CD4-positive, alpha-beta memory T cell (primary cell): ENCODE measurements around the gene CDC20. TPM values are rescaled to one million over a fixed set of nuclear protein-coding genes. Genes with fewer than 3 reads are reported as not detected.

Experiments
- CTCF ChIA-PET: fragments of 350-600 bp; sonication (Branson Sonifier 250); formaldehyde crosslinking; loops from one replicate; lab custom pipeline; 2021; ENCODE audit warnings: inconsistent platforms; ENCODE audit not compliant: partially characterized antibody; lab: Charles Lee
- POLR2A ChIA-PET: fragments of 350-600 bp; sonication (Branson Sonifier 250); formaldehyde crosslinking; loops from one replicate; lab custom pipeline; 2021; ENCODE audit not compliant: partially characterized antibody; lab: Charles Lee
- DNase-seq, 5 donors: peaks; one replicate each; pipeline versions ENCODE4 v3.0.0 to v3.0.0-alpha.2; 2020 to 2022; ENCODE audit warnings: mixed read lengths in 1 of 5
- H3K27ac ChIP-seq: one replicate; pipeline ENCODE4 v1.7.0; 2013; ENCODE audit warnings: low read depth, low read length
- H3K27me3 ChIP-seq: 2 replicates; pipeline ENCODE4 v1.7.0; 2013; ENCODE audit warnings: mild to moderate bottlenecking, low read length, moderate library complexity; ENCODE audit not compliant: insufficient read depth
- H3K36me3 ChIP-seq: 2 replicates; pipeline ENCODE4 v1.7.0; 2013; ENCODE audit warnings: mild to moderate bottlenecking, low read length, moderate library complexity; ENCODE audit not compliant: insufficient read depth
- H3K4me1 ChIP-seq: 2 replicates; pipeline ENCODE4 v1.7.0; 2013; ENCODE audit warnings: mild to moderate bottlenecking, low read length, moderate library complexity; ENCODE audit not compliant: insufficient read depth
- H3K4me3 ChIP-seq, 2 donors: one replicate each; pipeline ENCODE4 v1.7.0; 2013; ENCODE audit warnings: low read length in 2 of 2, mild to moderate bottlenecking in 1 of 2
- H3K9me3 ChIP-seq, 2 donors: one replicate each; pipeline ENCODE4 v1.7.0; 2013; ENCODE audit warnings: low read length in 2 of 2, control low read depth in 1 of 2; ENCODE audit not compliant: control insufficient read depth in 1 of 2
- H3K27ac Mint-ChIP-seq, 7 donors: one replicate each; pipeline ENCODE4 v1.8.0; 2020 to 2021; ENCODE audit warnings: mixed read lengths in 7 of 7, mild to moderate bottlenecking in 6 of 7, inconsistent platforms in 3 of 7, moderate library complexity in 3 of 7
- H3K27me3 Mint-ChIP-seq, 2 donors: one replicate each; pipeline ENCODE4 v1.8.0; 2020 to 2021; ENCODE audit warnings: mixed read lengths in 2 of 2
- H3K36me3 Mint-ChIP-seq, 2 donors: one replicate each; pipeline ENCODE4 v1.8.0; 2020 to 2021; ENCODE audit warnings: mixed read lengths in 2 of 2, inconsistent platforms in 1 of 2, mild to moderate bottlenecking in 1 of 2
- H3K4me1 Mint-ChIP-seq, 4 donors: one replicate each; pipeline ENCODE4 v1.8.0; 2020 to 2021; ENCODE audit warnings: mixed read lengths in 4 of 4, mild to moderate bottlenecking in 1 of 4
- H3K4me3 Mint-ChIP-seq, 8 donors: one replicate each; pipeline ENCODE4 v1.8.0; 2020 to 2021; ENCODE audit warnings: mixed read lengths in 8 of 8, mild to moderate bottlenecking in 7 of 8, moderate library complexity in 6 of 8, inconsistent platforms in 3 of 8
- H3K9me3 Mint-ChIP-seq, 8 donors: one replicate each; pipeline ENCODE4 v1.8.0; 2020 to 2021; ENCODE audit warnings: mixed read lengths in 8 of 8, mild to moderate bottlenecking in 5 of 8, inconsistent platforms in 3 of 8, moderate library complexity in 1 of 8
- intact Hi-C: fragments of 100-400 bp; cut with micrococcal nuclease; formaldehyde crosslinking; loops from one replicate; pipeline ENCODE4 v1.15.1; 2023
- polyA plus RNA-seq, 2 donors: library from polyadenylated mRNA; unstranded; fragments of 300-500 nt; fragmentation: Illumina TruSeq; gene quantifications; one replicate each; pipeline ENCODE4 v1.2.3, GENCODE V29; 2021
- total RNA-seq, 2 experiments: library from RNA; stranded (reverse); gene quantifications; one replicate each; pipeline ENCODE4 v1.2.3, GENCODE V29; 2021

CDC20 gene
- total and polyA plus RNA-seq, 4 experiments from 2014 or later: 0.14 to 0.32 TPM; not detected in 2

DNA sequence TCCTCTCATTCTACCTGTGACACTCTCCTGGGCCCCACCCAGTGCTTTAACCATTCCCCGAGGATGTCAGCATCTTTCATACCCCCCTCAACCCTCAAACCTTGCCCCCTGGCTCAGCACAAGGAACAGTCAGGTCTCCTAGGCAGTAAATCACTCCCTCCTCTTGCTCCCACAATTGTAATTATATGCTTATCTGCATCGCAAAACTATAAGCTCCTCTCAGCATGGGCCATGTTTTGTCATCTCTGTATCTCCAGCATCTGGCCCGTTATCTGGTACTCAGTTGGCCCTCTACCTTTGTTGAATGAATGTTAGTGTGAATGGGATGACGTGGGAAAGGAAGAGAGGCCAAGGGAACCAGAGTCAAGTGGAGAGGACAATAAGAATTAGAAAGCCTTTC, 11.8 kb downstream of the CDC20 start:
- Mint-ChIP-seq H3K4me1 (peaks cover 19 to 45% (median 34%) of the 10 kb centered on the region in 4 donors), H3K4me3 (peak overlapping the region in 3 of 8 donors; percentile 28 to 59 (median 55)), H3K27ac (peak overlapping the region in 5 of 7 donors; percentile 9 to 86 (median 69)), H3K27me3 (no peaks in the 10 kb centered on the region), H3K36me3 (peaks cover 0 to 20% of the 10 kb centered on the region in 2 donors), H3K9me3 (no peaks in the 10 kb centered on the region)
- Histone ChIP-seq H3K27ac (no peak overlapping the region), H3K9me3 (no peaks in the 10 kb centered on the region), H3K4me1 (peaks cover 23% of the 10 kb centered on the region), H3K36me3 (no peaks in the 10 kb centered on the region), H3K27me3 (no peaks in the 10 kb centered on the region), H3K4me3 (no peak overlapping the region)
- no peak for DNase-seq
- intact Hi-C loops: no loop called here
- ChIA-PET CTCF (interaction anchor here (0.7 to 1.1 kb wide), 2 partner anchors 18 to 43 kb away, joined by 3 read pairs; no protein-coding TSS in a partner anchor), POLR2A (interaction anchor here (1.2 to 2.4 kb wide), 2 partner anchors 12 to 20 kb away, joined by 3 to 10 read pairs; partner anchors contain the start of gene CDC20)

DNA sequence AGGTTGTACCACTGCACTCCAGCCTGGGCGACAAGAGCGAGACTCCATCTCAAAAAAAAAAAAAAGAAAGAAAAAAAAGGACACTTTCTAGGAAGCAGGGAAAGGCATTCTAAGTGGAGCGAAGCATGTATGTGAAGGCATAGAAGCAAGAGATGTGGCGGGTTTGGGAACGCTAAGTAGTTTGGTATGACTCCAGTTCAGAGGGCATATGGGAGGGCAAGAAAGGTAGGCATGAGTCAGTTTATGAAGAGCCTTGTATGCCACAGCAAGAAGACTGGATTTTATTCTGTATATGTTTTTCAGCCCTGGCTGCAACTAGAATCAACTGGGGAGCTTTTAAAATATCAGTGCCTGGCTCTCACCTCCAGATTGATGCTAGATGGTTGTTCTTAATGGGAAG, 13.4 kb downstream of the CDC20 start:
- no peak overlapping the region for H3K27ac Mint-ChIP-seq
- intact Hi-C loops: no loop called here
- Histone ChIP-seq H3K27ac (no peak overlapping the region), H3K4me3 (no peak overlapping the region), H3K4me1 (peaks cover 7% of the 10 kb centered on the region), H3K36me3 (no peaks in the 10 kb centered on the region), H3K27me3 (no peaks in the 10 kb centered on the region), H3K9me3 (no peaks in the 10 kb centered on the region)
- peaks cover 0 to 13% of the 10 kb centered on the region in 2 donors for H3K36me3 Mint-ChIP-seq
- peaks cover 16 to 31% (median 22%) of the 10 kb centered on the region in 4 donors for H3K4me1 Mint-ChIP-seq
- no peak for DNase-seq
- H3K9me3 Mint-ChIP-seq: no peaks in the 10 kb centered on the region
- no peak overlapping the region for H3K4me3 Mint-ChIP-seq
- H3K27me3 Mint-ChIP-seq: no peaks in the 10 kb centered on the region
- POLR2A ChIA-PET: interaction anchor here (0.6 to 0.9 kb wide), 2 partner anchors 23 to 42 kb away, joined by 3 read pairs; no protein-coding TSS in a partner anchor
- CTCF ChIA-PET: interaction anchor here (0.8 kb wide), 1 partner anchor 14 kb away, joined by 3 read pairs; the partner anchor contains the start of gene CDC20

GRCh38 chr1:43373066-43373940, 14.5 kb downstream of the CDC20 start:
- Mint-ChIP-seq H3K4me3 (no peak overlapping the region), H3K36me3 (peaks cover 0 to 9% of the 10 kb centered on the region in 2 donors), H3K4me1 (peaks cover 12 to 26% (median 18%) of the 10 kb centered on the region in 4 donors), H3K27me3 (no peaks in the 10 kb centered on the region), H3K27ac (no peak overlapping the region), H3K9me3 (no peaks in the 10 kb centered on the region)
- Histone ChIP-seq H3K4me3 (no peak overlapping the region), H3K9me3 (no peaks in the 10 kb centered on the region), H3K36me3 (no peaks in the 10 kb centered on the region), H3K27ac (no peak overlapping the region), H3K4me1 (peaks cover 7% of the 10 kb centered on the region), H3K27me3 (no peaks in the 10 kb centered on the region)
- no peak for DNase-seq
- intact Hi-C loops: no loop called here
- CTCF ChIA-PET: interaction anchor here (0.8 kb wide), 2 partner anchors 15 to 147 kb away, joined by 3 to 4 read pairs; partner anchors contain the start of gene CDC20
- POLR2A ChIA-PET: interaction anchor here (0.9 kb wide), 1 partner anchor 41 kb away, joined by 3 read pairs; no protein-coding TSS in a partner anchor

- intact Hi-C loops: no loop called here
- Mint-ChIP-seq H3K4me3 (no peak overlapping the region), H3K27me3 (no peaks in the 10 kb centered on the region), H3K4me1 (peaks cover 0 to 8% (median 4%) of the 10 kb centered on the region in 4 donors), H3K36me3 (peaks cover 0 to 25% of the 10 kb centered on the region in 2 donors), H3K9me3 (no peaks in the 10 kb centered on the region), H3K27ac (peak overlapping the region in 4 of 7 donors; percentile 4 to 32 (median 17))
- no peaks in the 10 kb centered on the region for H3K36me3 ChIP-seq
- H3K4me1 ChIP-seq: no peaks in the 10 kb centered on the region
- H3K9me3 ChIP-seq: no peaks in the 10 kb centered on the region
- no peak overlapping the region for H3K27ac ChIP-seq
- DNase-seq: no peak
- no peak overlapping the region for H3K4me3 ChIP-seq
- POLR2A ChIA-PET: interaction anchor here (0.7 to 3.4 kb wide), 6 partner anchors 8 to 16 kb away, joined by 3 to 17 read pairs (median 4); partner anchors contain the start of genes ELOVL1, MED8 and SZT2
- H3K27me3 ChIP-seq: no peaks in the 10 kb centered on the region
- CTCF ChIA-PET: no interaction called here
Measured at GRCh38 chr1:43376723-43377235, 18.0 kb downstream of the CDC20 start.

DNA sequence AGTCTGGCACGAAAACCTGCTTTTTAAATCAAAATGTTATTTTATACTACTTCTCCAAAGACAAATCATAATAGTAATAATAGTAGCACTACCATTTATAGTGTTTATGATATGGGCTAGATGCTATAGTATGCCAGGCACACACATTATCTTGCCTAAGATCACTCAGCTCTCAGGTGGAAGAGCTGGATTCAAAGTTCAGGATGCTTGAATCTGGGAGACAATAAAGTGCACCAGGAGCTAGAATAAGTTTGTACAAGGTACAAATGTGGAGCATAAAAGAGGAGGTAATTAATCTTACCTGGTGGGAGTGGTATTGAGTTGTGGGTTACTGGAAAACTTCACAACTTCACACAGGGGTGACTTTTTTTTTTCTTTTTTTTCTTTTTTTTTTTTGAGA, 19.1 kb downstream of the CDC20 start:
- Mint-ChIP-seq H3K27ac (no peak overlapping the region), H3K4me3 (no peak overlapping the region), H3K4me1 (peaks cover 0 to 10% (median 4%) of the 10 kb centered on the region in 4 donors), H3K9me3 (no peaks in the 10 kb centered on the region), H3K36me3 (peaks cover 7 to 29% of the 10 kb centered on the region in 2 donors), H3K27me3 (no peaks in the 10 kb centered on the region)
- intact Hi-C loops: no loop called here
- H3K27ac ChIP-seq: no peak overlapping the region
- H3K4me1 ChIP-seq: no peaks in the 10 kb centered on the region
- ChIA-PET POLR2A (interaction anchor here (1.6 to 3.4 kb wide), 3 partner anchors 10 to 11 kb away, joined by 4 to 17 read pairs (median 4); partner anchors contain the start of gene ELOVL1), CTCF (no interaction called here)
- H3K4me3 ChIP-seq: no peak overlapping the region
- no peak for DNase-seq
- no peaks in the 10 kb centered on the region for H3K27me3 ChIP-seq
- H3K36me3 ChIP-seq: peaks cover 5% of the 10 kb centered on the region
- no peaks in the 10 kb centered on the region for H3K9me3 ChIP-seq

DNA sequence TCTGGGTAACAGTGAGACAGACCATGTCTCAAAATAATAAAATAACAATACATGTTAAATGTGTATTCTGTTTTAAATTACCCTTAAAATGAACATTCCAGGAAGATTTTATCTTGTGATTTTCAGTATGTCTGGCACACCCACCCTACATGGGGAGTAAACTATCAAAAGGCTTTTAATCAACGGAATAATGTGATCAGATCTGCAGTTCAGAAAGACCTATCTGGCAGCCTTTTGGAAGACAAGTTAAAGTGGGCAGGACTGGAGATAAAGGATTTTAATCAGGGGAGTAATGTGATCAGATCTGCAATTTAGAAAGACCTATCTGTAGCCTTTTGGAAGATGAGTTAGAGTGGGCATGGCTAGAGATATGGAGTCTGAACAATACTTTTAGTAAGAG, 20.7 kb downstream of the CDC20 start:
- H3K4me1 Mint-ChIP-seq: peaks cover 0 to 10% (median 4%) of the 10 kb centered on the region in 4 donors
- Histone ChIP-seq H3K9me3 (no peaks in the 10 kb centered on the region), H3K27me3 (no peaks in the 10 kb centered on the region), H3K36me3 (peaks cover 22% of the 10 kb centered on the region), H3K4me3 (no peak overlapping the region), H3K4me1 (no peaks in the 10 kb centered on the region), H3K27ac (no peak overlapping the region)
- intact Hi-C loops: no loop called here
- no peak overlapping the region for H3K4me3 Mint-ChIP-seq
- H3K9me3 Mint-ChIP-seq: no peaks in the 10 kb centered on the region
- CTCF ChIA-PET: no interaction called here
- peaks cover 17 to 45% of the 10 kb centered on the region in 2 donors for H3K36me3 Mint-ChIP-seq
- H3K27ac Mint-ChIP-seq: peak overlapping the region in 3 of 7 donors; percentile 33 to 77 (median 51)
- no peak for DNase-seq
- no peaks in the 10 kb centered on the region for H3K27me3 Mint-ChIP-seq
- POLR2A ChIA-PET: interaction anchor here (1.6 to 3.4 kb wide), 3 partner anchors 9 to 11 kb away, joined by 4 to 17 read pairs (median 7); partner anchors contain the start of genes ELOVL1, MED8 and SZT2
